Activated T-helper 1 cell treated with anti-CD3 and anti-CD28 coated beads, Interleukin-12 subunit alpha, Interleukin-12 subunit beta, Interleukin-2, Interleukin-4 antibody, amounts not matched to agents 30 ng/mL and 10 ng/mL and 1 ng/mL, durations not matched to agents 14 hours and 24 hours and 36 hours (primary cell): ENCODE data around the gene LZTS3. TPM values are rescaled to one million over a fixed set of nuclear protein-coding genes. Genes with fewer than 3 reads are reported as not detected.
"Not testable (repeated sequence)": the region's sequence is repeated elsewhere in the genome, so short reads cannot be mapped to it uniquely, and the experiment has no call there.

Experiments
- DNase-seq: peaks from one replicate; pipeline ENCODE4 v3.0.0; 2021; ENCODE audit warnings: low spot score
- H3K27ac Mint-ChIP-seq: one replicate; pipeline ENCODE4 v1.8.0; 2021; ENCODE audit warnings: mild to moderate bottlenecking, mixed read lengths
- H3K27me3 Mint-ChIP-seq: one replicate; pipeline ENCODE4 v1.8.0; 2022; ENCODE audit warnings: mild to moderate bottlenecking, moderate library complexity, mixed read lengths; ENCODE audit not compliant: insufficient read depth
- H3K36me3 Mint-ChIP-seq: one replicate; pipeline ENCODE4 v1.8.0; 2021; ENCODE audit warnings: low read depth, mixed read lengths
- H3K4me1 Mint-ChIP-seq: one replicate; pipeline ENCODE4 v1.8.0; 2021; ENCODE audit warnings: low read depth, mixed read lengths
- H3K4me3 Mint-ChIP-seq: one replicate; pipeline ENCODE4 v1.8.0; 2021; ENCODE audit warnings: mild to moderate bottlenecking, moderate library complexity, mixed read lengths
- H3K9me3 Mint-ChIP-seq: one replicate; pipeline ENCODE4 v1.8.0; 2021; ENCODE audit warnings: mixed read lengths
- intact Hi-C: fragments of 100-400 bp; cut with micrococcal nuclease; formaldehyde crosslinking; loops from one replicate; pipeline ENCODE4 v1.15.1; 2024
- total RNA-seq: library from RNA; stranded (reverse); gene quantifications from 2 replicates; pipeline ENCODE4 v1.2.3, GENCODE V29; 2022

The LZTS3 gene
- total RNA-seq, 1 donor from 2014 or later = 0.54 TPM

GRCh38 chr20:3133155-3133554 is 40.2 kb downstream of the LZTS3 start:
- no peak for DNase-seq
- Mint-ChIP-seq H3K36me3 (peaks cover 6% of the 10 kb centered on the region), H3K27me3 (no peaks in the 10 kb centered on the region), H3K4me1 (no peaks in the 10 kb centered on the region), H3K27ac (no peak overlapping the region), H3K9me3 (no peaks in the 10 kb centered on the region), H3K4me3 (no peak overlapping the region)
- intact Hi-C loops = no loop called here

- Mint-ChIP-seq H3K4me3 (no peak overlapping the region), H3K27ac (no peak overlapping the region), H3K36me3 (peaks cover 8% of the 10 kb centered on the region), H3K27me3 (no peaks in the 10 kb centered on the region), H3K9me3 (no peaks in the 10 kb centered on the region), H3K4me1 (no peaks in the 10 kb centered on the region)
- intact Hi-C loops = no loop called here
- no peak for DNase-seq
These were observed 43.2 kb downstream of the LZTS3 start for GRCh38 chr20:3130051-3130600.

GRCh38 chr20:3129094-3129493 is 44.3 kb downstream of the LZTS3 start:
- Mint-ChIP-seq H3K4me1 (no peaks in the 10 kb centered on the region), H3K27me3 (no peaks in the 10 kb centered on the region), H3K27ac (no peak overlapping the region), H3K9me3 (no peaks in the 10 kb centered on the region), H3K4me3 (no peak overlapping the region), H3K36me3 (peaks cover 8% of the 10 kb centered on the region)
- intact Hi-C loops = no loop called here
- DNase-seq = no peak

GRCh38 chr20:3128275-3128984 is 44.9 kb downstream of the LZTS3 start:
- no peaks in the 10 kb centered on the region for H3K27me3 Mint-ChIP-seq
- H3K4me1 Mint-ChIP-seq = peaks cover 3% of the 10 kb centered on the region
- H3K4me3 Mint-ChIP-seq = no peak overlapping the region
- H3K36me3 Mint-ChIP-seq = peaks cover 9% of the 10 kb centered on the region
- no peak for DNase-seq
- H3K9me3 Mint-ChIP-seq = no peaks in the 10 kb centered on the region
- intact Hi-C loops = no loop called here
- no peak overlapping the region for H3K27ac Mint-ChIP-seq

- no peaks in the 10 kb centered on the region for H3K9me3 Mint-ChIP-seq
- peaks cover 24% of the 10 kb centered on the region for H3K36me3 Mint-ChIP-seq
- H3K4me3 Mint-ChIP-seq = no peak overlapping the region
- no peaks in the 10 kb centered on the region for H3K27me3 Mint-ChIP-seq
- H3K4me1 Mint-ChIP-seq = peaks cover 22% of the 10 kb centered on the region
- no peak for DNase-seq
- intact Hi-C loops = no loop called here
- no peak overlapping the region for H3K27ac Mint-ChIP-seq
These were observed 46.9 kb downstream of the LZTS3 start for GRCh38 chr20:3126527-3126859.

- H3K4me3 Mint-ChIP-seq, intact Hi-C loops, DNase-seq, H3K27ac Mint-ChIP-seq, H3K9me3 Mint-ChIP-seq, H3K27me3 Mint-ChIP-seq: not testable (repeated sequence)
- Mint-ChIP-seq H3K36me3 (peaks cover 27% of the 10 kb centered on the region), H3K4me1 (peaks cover 28% of the 10 kb centered on the region)
These were observed 47.4 kb downstream of the LZTS3 start for GRCh38 chr20:3125776-3126526.

GRCh38 chr20:3124773-3125560 is 48.4 kb downstream of the LZTS3 start:
- H3K27ac Mint-ChIP-seq, H3K27me3 Mint-ChIP-seq, DNase-seq, H3K9me3 Mint-ChIP-seq, intact Hi-C loops, H3K4me3 Mint-ChIP-seq: not testable (repeated sequence)
- Mint-ChIP-seq H3K4me1 (peaks cover 33% of the 10 kb centered on the region), H3K36me3 (peaks cover 30% of the 10 kb centered on the region)

- peaks cover 33% of the 10 kb centered on the region for H3K36me3 Mint-ChIP-seq
- H3K27ac Mint-ChIP-seq, DNase-seq, H3K27me3 Mint-ChIP-seq, H3K4me3 Mint-ChIP-seq, intact Hi-C loops, H3K9me3 Mint-ChIP-seq: not testable (repeated sequence)
- H3K4me1 Mint-ChIP-seq = peaks cover 33% of the 10 kb centered on the region
These were observed 49.2 kb downstream of the LZTS3 start for GRCh38 chr20:3124163-3124562.

GRCh38 chr20:3123542-3123941 is 49.8 kb downstream of the LZTS3 start:
- peak overlapping the region; percentile 67 for H3K27ac Mint-ChIP-seq
- H3K4me1 Mint-ChIP-seq = peaks cover 33% of the 10 kb centered on the region
- H3K4me3 Mint-ChIP-seq = no peak overlapping the region

GRCh38 chr20:3121955-3122610 is 51.3 kb downstream of the LZTS3 start:
- intact Hi-C loops = loop anchor here (2.0 kb wide), 1 partner anchor 35 kb away; no protein-coding TSS in a partner anchor
- peak overlapping the region; percentile 85 for H3K27ac Mint-ChIP-seq
- no peak for DNase-seq
- H3K9me3 Mint-ChIP-seq = no peaks in the 10 kb centered on the region
- H3K4me1 Mint-ChIP-seq = peaks cover 33% of the 10 kb centered on the region
- peaks cover 29% of the 10 kb centered on the region for H3K36me3 Mint-ChIP-seq
- H3K4me3 Mint-ChIP-seq = no peak overlapping the region
- H3K27me3 Mint-ChIP-seq = no peaks in the 10 kb centered on the region

More at GRCh38 chr20:3123542-3123941, 49.8 kb downstream of the LZTS3 start:
- Mint-ChIP-seq H3K27me3 (no peaks in the 10 kb centered on the region), H3K36me3 (peaks cover 29% of the 10 kb centered on the region), H3K9me3 (no peaks in the 10 kb centered on the region)
- intact Hi-C loops = loop anchor here (2.0 kb wide), 1 partner anchor 33 kb away; no protein-coding TSS in a partner anchor
- DNase-seq = no peak

- Mint-ChIP-seq H3K27me3 (no peaks in the 10 kb centered on the region), H3K27ac (peak overlapping the region; percentile 85), H3K4me1 (peaks cover 33% of the 10 kb centered on the region), H3K4me3 (peak overlapping the region; percentile 53), H3K9me3 (no peaks in the 10 kb centered on the region), H3K36me3 (peaks cover 29% of the 10 kb centered on the region)
- no peak for DNase-seq
- intact Hi-C loops = no loop called here
These were observed 52.0 kb downstream of the LZTS3 start for GRCh38 chr20:3121271-3121911.

- Mint-ChIP-seq H3K27me3 (no peaks in the 10 kb centered on the region), H3K4me1 (peaks cover 37% of the 10 kb centered on the region), H3K4me3 (no peak overlapping the region), H3K27ac (no peak overlapping the region), H3K9me3 (no peaks in the 10 kb centered on the region), H3K36me3 (peaks cover 28% of the 10 kb centered on the region)
- intact Hi-C loops = no loop called here
- no peak for DNase-seq
These were observed 54.3 kb downstream of the LZTS3 start for GRCh38 chr20:3119044-3119443.
